IPS DF 19.7 (cell line): ENCODE data around the gene LMAN1L.

Experiments used
- DNase-seq: peaks from one replicate; pipeline ENCODE4 v3.0.0-alpha.2; 2013; ENCODE audit warnings: low read depth, low spot score

Gene LMAN1L

DNA sequence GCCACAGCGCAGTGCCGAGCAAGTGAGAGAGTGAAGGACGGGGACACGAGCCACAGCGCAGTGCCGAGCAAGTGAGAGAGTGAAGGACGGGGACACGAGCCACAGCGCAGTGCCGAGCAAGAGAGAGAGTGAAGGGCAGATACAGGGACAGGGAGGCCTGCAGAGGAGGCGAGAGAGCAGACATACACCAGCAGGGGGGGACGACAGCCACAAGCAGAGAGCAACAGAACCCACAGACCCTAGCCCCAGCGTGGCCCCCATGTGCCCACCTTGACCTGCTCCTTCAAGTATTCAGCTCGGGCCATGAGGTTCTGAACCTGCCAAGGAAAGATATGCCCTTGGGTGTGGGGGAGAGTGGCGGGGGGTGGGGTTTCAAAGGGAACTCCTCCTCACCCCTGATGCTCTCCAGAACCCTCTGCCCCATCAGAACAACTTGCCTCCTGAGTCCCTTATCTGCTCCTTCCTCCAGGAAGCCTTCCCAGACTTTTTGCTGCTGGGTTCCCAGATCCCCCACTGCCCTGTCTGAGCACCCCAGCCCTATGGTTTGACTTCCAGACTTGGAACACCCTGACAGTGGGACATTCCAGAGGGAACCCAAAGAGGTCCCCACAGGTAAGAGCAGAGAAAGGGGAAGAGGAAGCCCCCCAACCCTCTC is 25.0 kb downstream of the LMAN1L start:
- no peak for DNase-seq

- no peak for DNase-seq
Observed at GRCh38 chr15:74838137-74838516, 25.5 kb downstream of the LMAN1L start.

- DNase-seq: no peak
Observed at GRCh38 chr15:74838746-74839525, 26.3 kb downstream of the LMAN1L start.

DNA sequence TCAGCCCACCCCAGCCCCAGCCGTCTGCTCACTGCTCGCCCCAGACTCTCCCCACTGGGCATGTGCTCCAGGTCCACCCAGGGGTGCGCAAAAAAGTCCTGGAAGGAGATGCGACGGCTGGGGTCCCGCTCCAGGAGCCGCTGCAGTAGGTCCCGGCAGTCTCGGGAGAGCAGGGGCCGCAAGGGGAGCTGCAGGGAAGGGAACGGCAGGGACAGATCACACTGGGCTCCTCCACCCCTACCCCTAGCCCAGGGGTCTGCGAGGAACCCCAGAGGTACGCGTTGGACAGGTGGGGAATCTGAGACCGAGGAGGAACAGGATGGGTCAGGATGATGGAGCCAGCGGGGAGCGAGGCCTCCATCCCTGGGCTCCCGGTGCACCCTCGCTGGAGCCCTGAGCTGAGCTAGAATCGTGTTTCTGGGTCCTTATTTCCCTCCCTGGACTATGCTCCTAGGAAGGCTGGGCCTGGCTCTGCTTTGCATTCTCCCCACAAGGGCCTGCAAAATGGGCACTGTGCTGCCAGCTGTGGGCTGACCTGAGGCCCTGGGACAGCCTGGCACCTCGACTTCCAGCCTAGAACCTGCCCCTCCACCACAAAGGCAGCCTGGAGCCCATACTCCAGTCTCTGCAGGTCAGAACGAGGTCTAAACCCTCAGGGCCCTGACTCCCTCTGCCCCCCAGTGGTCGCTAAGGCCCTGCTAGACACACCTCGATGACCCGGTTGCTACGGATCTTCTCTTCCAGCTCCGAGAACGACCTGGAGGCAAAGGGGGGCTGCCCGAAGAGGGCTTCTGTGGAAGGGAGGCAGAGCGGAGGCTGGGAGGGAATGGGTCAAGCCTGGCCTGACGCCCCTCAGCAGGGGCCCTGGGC is 27.1 kb downstream of the LMAN1L start:
- DNase-seq: no peak

DNA sequence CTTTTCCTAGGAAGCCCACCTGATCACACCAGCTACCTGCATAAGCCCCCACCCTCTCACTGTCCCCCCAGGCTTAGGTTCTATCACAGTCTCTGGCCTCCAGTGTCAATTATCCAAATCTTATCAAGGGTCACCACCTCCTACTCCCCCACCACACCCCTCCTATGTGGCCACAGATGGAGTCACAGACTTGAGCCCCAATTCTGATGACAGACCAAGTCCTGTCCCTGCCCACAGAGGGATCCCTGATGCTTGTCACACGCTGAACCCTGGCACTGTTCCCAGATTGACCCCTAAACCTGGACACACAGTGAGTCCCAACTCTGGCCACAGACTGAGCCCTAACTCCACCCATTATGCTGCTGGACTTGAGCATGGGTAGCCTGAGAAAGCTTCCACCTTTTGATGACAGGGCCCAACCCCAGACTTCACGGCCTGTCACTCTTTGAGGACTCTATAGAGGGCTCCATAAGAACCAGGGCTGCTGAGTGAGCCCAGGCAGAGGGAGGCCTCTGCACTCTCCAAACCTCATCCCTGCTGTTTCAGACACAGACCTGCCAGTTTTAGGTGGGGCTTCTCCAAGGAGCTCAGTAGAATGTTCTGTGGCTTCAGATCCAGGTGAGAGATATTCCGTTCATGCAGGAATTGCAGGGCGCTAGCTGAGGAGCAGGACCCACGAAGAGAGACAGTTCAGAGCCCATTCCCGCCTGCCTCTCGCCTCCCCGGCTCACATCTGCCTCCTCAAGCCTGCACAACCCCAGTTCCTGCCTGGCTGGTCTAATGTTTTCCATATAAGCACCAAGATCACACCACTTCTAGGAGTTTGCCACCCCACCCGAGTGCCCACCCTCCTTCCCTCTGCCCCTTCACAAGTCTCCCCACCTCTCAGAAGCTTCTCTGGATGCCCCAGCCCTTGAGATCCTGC is 28.5 kb downstream of the LMAN1L start:
- DNase-seq: no peak

- no peak for DNase-seq
Observed at GRCh38 chr15:74841891-74842373, 29.3 kb downstream of the LMAN1L start.

DNA sequence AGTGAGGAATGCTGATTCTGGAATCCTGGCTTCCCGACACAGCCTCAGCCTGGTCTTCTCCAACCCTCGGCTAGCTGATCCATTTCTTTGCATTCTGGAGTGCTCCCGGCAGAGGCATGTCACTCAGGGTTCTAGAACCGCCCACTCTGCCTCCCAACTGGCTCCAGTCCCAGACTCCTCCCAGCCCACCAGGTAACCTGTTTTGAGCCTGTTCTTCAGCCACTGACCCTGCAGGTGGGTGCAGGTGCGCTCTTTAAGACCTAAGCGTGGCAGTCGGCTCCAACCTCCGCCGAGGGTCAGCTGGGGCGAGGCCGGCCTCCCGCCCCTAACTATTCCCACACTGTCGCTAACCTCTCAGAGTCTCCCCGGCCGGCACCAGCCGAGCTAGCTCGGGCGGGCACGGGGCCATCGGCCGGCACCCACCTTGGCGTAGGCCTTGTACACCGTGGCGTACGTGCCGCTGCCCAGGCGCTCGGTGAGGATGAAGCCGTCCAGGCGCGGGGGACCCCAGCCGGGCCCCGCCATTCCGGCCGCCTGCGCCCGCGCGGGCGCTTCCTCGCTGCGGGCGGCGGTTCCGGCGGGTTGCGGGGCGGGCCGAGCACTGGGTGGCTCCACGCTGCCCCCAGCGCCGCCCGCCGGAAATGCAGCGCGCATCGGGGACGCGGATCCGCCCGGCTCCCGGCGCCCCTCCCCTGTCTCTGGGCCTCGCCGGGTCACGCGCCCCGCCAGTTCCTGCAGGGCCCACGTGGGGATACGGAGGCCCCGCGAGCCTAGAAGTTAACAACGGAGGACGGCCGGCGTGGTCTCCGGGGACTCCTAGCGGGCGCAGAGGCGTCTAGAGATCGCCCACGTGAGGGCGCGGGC is 30.2 kb downstream of the LMAN1L start, which contains the start of gene ULK3:
Gene ULK3 (minus strand): TSS at position 576 of the 864 bp plus-strand sequence. CDS start 51 bp downstream, at position 525.
- peak; percentile 91 for DNase-seq

DNA sequence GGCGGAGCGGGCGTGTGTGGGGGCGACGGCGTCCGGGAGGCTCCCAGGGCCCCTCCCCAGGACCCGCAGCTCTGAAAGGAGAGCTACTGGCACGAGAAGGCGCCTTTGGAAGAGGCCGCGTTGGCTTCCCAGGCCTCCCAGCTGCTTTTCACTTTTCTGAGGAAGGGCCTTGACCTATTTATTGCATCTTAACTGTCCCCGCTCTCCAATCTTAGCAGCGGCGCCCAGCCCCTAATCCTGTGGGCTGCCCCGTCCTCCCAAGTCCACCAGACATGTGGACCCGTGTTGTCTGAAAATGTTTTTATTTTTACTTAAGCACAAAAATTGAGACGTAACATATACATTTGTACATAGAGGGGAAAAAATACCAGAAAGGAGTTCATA is 30.8 kb downstream of the LMAN1L start:
- DNase-seq: no peak

- no peak for DNase-seq
Observed at GRCh38 chr15:74843891-74844299, 31.3 kb downstream of the LMAN1L start.

GRCh38 chr15:74844319-74845207 is 31.9 kb downstream of the LMAN1L start:
- DNase-seq: no peak

DNA sequence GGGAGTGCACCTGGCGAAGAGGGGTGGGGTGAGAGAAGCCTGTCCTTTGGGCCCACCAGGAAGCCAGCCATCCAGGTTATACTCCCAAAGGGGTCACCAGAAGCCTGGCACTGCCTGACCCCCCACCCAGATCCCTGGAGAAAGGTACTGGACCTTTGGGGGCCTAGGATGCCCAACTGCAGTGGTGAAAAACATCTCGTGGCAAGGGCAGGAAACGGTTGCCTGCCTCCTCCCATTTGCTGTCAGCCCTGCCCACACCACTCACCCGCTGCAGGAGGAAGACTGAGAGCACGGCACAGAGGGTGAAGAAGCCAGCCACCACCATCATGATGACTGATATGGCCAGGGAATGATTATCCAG is 32.6 kb downstream of the LMAN1L start:
- no peak for DNase-seq

DNA sequence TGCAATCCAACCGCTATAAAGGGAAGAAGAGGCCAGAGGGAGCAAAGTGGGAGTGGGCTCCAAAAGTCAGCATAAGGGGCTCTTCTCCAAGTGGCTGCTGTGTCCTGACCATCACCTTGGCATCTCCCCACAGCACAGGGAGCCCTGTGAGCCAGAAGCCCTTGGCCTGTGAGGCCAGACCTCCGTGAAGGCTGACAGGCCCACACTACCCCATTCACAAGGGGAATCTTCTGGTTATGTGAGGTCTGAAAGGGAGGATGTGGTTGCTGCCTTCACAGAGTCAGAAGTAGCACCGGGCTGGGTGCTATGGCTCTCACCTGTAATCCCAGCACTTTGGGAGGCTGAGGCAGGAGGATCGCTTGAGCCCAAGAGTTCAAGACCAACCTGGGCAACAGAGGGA is 32.9 kb downstream of the LMAN1L start:
- no peak for DNase-seq

GRCh38 chr15:74847432-74847831 is 34.8 kb downstream of the LMAN1L start:
- DNase-seq: no peak

- no peak for DNase-seq
Observed at GRCh38 chr15:74850393-74850792, 37.8 kb downstream of the LMAN1L start.

- DNase-seq: no peak
Observed at GRCh38 chr15:74851960-74852359, 39.3 kb downstream of the LMAN1L start.

DNA sequence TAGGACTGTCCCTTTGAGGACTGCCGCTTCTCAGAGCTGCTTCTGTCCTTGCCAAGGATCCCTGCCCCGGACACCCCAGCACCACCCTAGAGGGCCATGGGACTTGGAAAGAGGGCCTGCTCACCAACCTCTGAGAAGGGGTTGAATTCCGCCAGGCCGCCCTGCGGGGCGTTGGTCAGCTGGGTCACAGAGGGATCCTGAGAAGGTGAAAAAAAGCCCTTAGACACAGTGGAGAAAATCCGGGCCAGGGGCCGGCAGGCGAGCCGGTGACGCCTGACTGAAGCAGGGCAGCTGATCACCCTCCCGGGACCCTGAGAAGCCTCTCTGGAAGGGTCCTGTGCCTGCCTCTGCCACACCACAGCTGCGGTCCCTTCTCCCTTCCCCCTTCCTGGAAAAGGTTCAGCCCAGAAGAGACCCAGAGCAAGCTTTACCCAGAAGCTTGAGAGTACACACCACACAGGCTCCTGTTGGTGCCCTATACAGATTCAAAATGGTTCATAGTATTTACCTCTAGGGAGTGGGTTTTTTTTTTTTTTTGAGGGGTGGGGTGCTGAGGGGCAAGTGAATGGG is 41.9 kb downstream of the LMAN1L start:
- DNase-seq: no peak

GRCh38 chr15:74855857-74856256 is 43.2 kb downstream of the LMAN1L start:
- DNase-seq: no peak

DNA sequence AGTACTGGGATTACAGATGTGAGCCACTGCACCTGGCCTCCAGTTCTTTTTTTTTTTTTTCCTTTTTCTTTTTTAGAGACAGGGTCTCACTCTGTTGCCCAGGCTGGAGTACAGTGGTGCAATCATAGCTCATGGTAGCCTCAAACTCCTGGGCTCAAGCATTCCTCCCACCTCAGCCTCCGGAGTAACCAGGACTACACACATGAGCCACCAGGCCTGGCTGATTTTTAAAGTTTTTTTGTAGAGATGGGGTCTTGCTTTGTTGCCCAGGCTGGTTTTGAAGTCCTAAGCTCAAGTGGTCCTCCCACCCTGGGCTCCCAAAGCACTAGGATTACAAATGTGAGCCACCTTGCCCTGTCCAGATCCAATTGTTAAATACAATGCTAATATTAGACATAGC is 43.9 kb downstream of the LMAN1L start:
- DNase-seq: no peak
